ENCODE data around the gene SRP68.

GRCh38 chr17:76033139-76033538 lies 39.2 kb downstream of the SRP68 start:
- no peak for TF ChIP-seq CTCF (IDR thresholded peaks at IDR 0.05; ENCODE audit: insufficient read depth, low read depth, low read length)
- no peak for TF ChIP-seq EZH2 (IDR thresholded peaks at IDR 0.05; ENCODE audit: insufficient read depth, low read length)

All from astrocyte (in vitro differentiated cells and primary cell).